Measurements from ENCODE around the gene TP53I13. TPM values are rescaled to one million over a fixed set of nuclear protein-coding genes. Genes with fewer than 3 reads are reported as not detected.

Gene TP53I13
- total and polyA plus RNA-seq, 2 of the 13 experiments (the other 11 are each of a cell fraction or from before 2014, with no cell fraction given): 16.9 to 25.7 TPM

GRCh38 chr17:29568331-29569244, at the start of gene TP53I13 (continued):
- TF ChIP-seq, protein P1, sequence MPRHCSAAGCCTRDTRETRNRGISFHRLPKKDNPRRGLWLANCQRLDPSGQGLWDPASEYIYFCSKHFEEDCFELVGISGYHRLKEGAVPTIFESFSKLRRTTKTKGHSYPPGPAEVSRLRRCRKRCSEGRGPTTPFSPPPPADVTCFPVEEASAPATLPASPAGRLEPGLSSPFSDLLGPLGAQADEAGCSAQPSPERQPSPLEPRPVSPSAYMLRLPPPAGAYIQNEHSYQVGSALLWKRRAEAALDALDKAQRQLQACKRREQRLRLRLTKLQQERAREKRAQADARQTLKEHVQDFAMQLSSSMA (CRISPR knock-in tag; IDR thresholded peaks at IDR 0.05): no peak
- TF ChIP-seq HOXA9 (CRISPR knock-in tag; IDR thresholded peaks at IDR 0.05; ENCODE audit: borderline replicate concordance) (no peak), HES4 (CRISPR knock-in tag; IDR thresholded peaks at IDR 0.05; ENCODE audit: borderline replicate concordance) (no peak), MZF1 (CRISPR knock-in tag; IDR thresholded peaks at IDR 0.05; ENCODE audit: borderline replicate concordance) (no peak), ZNF709 (CRISPR knock-in tag; IDR thresholded peaks at IDR 0.05) (no peak), ATM (IDR thresholded peaks at IDR 0.05; ENCODE audit: borderline replicate concordance) (no peak), NBN (conservative IDR thresholded peaks at IDR 0.05) (no peak), MTA1 (CRISPR knock-in tag; IDR thresholded peaks at IDR 0.05; ENCODE audit: borderline replicate concordance) (0 out of 2 replicates have a peak, but pooled peaks have one; percentile 11), ZNF550 (CRISPR knock-in tag; IDR thresholded peaks at IDR 0.05; ENCODE audit: borderline replicate concordance) (no peak), CHCHD3 (CRISPR knock-in tag; IDR thresholded peaks at IDR 0.05) (no peak), ZNF430 (CRISPR knock-in tag; IDR thresholded peaks at IDR 0.05) (peak; percentile 31; the same call in 1 of the 2 replicates), ZNF484 (CRISPR knock-in tag; IDR thresholded peaks at IDR 0.05; ENCODE audit: borderline replicate concordance, low read depth) (no peak), ZNF282 (IDR thresholded peaks at IDR 0.05; ENCODE audit: partially characterized antibody) (no peak), ZNF549 (CRISPR knock-in tag; IDR thresholded peaks at IDR 0.05) (no peak), ZFP1 (CRISPR knock-in tag; IDR thresholded peaks at IDR 0.05) (0 out of 2 replicates have a peak, but pooled peaks have one; percentile 47), ZNF350 (CRISPR knock-in tag; IDR thresholded peaks at IDR 0.05; ENCODE audit: borderline replicate concordance, low read depth) (no peak; the same call in 1 of the 2 replicates), ZNF180 (CRISPR knock-in tag; IDR thresholded peaks at IDR 0.05; ENCODE audit: borderline replicate concordance, low read depth) (no peak), JDP2 (CRISPR knock-in tag; IDR thresholded peaks at IDR 0.05; ENCODE audit: borderline replicate concordance) (no peak), ZBTB25 (CRISPR knock-in tag; IDR thresholded peaks at IDR 0.05) (0 out of 2 replicates have a peak, but pooled peaks have one; percentile 17), ZBTB7A (CRISPR knock-in tag; IDR thresholded peaks at IDR 0.05) (no peak), ZNF101 (CRISPR knock-in tag; IDR thresholded peaks at IDR 0.05; ENCODE audit: borderline replicate concordance, low read depth) (no peak)
- TF ChIP-seq, protein P2, sequence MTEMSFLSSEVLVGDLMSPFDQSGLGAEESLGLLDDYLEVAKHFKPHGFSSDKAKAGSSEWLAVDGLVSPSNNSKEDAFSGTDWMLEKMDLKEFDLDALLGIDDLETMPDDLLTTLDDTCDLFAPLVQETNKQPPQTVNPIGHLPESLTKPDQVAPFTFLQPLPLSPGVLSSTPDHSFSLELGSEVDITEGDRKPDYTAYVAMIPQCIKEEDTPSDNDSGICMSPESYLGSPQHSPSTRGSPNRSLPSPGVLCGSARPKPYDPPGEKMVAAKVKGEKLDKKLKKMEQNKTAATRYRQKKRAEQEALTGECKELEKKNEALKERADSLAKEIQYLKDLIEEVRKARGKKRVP (CRISPR knock-in tag; IDR thresholded peaks at IDR 0.05): no peak
- TF ChIP-seq, protein P3, sequence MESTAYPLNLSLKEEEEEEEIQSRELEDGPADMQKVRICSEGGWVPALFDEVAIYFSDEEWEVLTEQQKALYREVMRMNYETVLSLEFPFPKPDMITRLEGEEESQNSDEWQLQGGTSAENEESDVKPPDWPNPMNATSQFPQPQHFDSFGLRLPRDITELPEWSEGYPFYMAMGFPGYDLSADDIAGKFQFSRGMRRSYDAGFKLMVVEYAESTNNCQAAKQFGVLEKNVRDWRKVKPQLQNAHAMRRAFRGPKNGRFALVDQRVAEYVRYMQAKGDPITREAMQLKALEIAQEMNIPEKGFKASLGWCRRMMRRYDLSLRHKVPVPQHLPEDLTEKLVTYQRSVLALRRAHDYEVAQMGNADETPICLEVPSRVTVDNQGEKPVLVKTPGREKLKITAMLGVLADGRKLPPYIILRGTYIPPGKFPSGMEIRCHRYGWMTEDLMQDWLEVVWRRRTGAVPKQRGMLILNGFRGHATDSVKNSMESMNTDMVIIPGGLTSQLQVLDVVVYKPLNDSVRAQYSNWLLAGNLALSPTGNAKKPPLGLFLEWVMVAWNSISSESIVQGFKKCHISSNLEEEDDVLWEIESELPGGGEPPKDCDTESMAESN (CRISPR knock-in tag; conservative IDR thresholded peaks at IDR 0.05): 0 out of 2 replicates have a peak, but pooled peaks have one; percentile 17
- TF ChIP-seq, protein P4, sequence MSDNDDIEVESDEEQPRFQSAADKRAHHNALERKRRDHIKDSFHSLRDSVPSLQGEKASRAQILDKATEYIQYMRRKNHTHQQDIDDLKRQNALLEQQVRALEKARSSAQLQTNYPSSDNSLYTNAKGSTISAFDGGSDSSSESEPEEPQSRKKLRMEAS (IDR thresholded peaks at IDR 0.05): no peak; the same call in 1 of the 2 replicates

Data from HepG2 (cell line).